NCI-H2081 treated with DMSO at 0.1 percent for 48 hours (cell line): ENCODE measurements around the gene CPED1.
"Not testable (repeated sequence)": the region's sequence is repeated elsewhere in the genome, so short reads cannot be mapped to it uniquely, and the experiment has no call there.

Source experiments
- DNase-seq: peaks from one replicate; lab custom pipeline; 2025; lab: John Stamatoyannopoulos, UW

Gene CPED1

DNA sequence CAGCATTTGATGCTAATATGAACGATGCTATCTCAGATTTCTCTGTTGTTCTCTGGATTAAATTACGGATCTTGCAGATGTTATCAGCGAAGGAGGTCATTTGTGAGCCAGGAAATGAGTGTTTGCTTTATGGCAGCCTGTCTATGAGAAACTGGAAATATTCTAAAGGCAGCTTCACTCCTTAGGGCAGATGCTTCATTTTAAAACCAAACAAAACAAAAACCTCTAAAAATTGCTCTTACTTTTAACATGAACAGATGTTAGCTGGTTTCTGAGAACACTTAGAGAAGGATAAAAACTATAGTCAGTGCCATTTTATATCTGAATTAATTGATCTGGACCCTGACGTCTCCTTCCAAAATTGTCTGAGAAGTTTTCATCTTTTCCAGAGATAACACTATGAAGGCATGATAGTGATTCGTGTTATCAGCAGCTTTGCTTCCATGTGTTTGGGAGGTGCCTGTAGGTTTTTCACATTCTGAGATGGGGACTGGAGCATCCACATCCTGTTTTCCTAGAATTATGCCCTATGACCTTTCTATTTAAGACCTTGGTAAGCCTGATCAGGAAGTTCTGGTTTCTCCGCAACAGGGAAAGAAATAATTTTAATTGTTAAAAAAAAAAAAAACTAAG, 53.1 kb downstream of the CPED1 start:
- DNase-seq = no peak

DNA sequence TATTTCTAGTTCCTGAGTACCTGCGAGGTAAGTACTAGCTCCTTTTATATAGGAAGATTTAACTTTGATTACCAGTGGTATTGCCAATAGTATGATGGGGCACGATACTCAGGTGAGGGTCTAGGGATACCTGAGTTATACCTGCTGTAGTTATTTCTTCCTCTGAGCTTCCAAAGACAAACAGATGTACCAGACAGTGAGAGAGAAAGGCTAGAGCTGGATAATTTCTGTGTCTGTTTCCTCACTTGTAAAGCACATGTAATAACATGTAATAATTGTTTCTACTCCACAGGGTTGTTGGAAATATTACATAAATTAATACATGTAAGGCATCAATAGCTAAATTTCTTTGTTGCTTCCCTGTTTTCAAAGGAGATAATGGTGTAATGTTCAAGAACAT, 53.7 kb downstream of the CPED1 start:
- DNase-seq = no peak

DNA sequence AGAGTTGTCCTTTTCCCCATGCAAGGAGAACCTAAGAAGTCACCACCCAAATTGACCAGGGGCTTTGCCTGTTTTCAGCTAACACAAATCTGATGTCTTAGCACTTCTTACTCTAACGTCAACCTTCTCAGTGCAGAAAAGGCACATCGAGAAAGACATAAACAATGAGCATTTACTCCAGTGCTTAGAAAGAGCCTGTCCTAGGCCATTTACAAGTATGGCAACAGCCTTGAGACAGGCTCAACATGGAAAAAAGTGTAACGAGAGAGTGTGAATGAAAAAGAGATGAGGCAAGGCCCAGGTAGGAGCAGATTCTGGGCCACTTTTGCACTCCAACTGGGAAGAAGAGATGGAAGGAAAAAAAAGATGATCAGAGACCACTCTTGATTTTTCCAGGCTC, 54.4 kb downstream of the CPED1 start:
- no peak for DNase-seq

- no peak for DNase-seq
These were observed 55.1 kb downstream of the CPED1 start for GRCh38 chr7:121043314-121044234.

DNA sequence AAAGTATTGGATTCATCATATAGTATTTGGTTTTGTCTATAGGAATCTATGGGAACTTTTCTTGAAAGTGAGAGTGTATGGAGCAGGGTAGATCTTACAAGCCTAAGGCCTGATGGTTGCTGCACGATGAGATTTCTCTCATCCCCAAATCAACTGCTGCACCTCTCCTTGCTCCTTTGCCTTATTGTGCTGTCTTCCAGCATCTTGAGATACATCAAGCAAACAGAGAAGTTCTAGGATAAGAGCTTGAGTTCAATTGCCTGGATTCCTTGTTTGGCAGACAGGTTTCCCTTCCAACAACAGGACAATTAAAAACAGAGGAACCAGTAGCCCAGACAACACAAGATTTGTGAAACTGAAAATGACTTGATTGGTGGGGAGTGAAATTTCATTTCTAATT, 56.6 kb downstream of the CPED1 start:
- no peak for DNase-seq

DNA sequence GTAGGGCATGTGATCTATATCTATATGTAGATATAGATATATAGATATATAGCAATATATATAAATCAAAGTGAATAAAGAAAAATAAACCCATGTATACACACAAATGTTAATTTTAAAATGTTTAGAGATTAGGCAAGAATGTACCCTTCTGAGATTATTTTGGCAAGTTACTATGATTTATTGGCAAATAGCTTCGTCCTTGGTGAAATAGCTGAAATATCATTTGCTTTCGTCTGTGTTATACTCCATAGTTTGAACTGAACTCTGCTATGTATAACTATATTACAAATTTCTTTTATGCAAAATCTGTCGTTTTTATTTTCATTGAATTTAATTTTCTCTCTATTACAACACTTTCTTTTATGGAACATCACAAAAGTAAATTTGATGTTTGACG, 57.5 kb downstream of the CPED1 start:
- no peak for DNase-seq

GRCh38 chr7:121046893-121047468, 58.5 kb downstream of the CPED1 start:
- DNase-seq = no peak

- DNase-seq = no peak
These were observed 59.7 kb downstream of the CPED1 start for GRCh38 chr7:121048195-121048594.

DNA sequence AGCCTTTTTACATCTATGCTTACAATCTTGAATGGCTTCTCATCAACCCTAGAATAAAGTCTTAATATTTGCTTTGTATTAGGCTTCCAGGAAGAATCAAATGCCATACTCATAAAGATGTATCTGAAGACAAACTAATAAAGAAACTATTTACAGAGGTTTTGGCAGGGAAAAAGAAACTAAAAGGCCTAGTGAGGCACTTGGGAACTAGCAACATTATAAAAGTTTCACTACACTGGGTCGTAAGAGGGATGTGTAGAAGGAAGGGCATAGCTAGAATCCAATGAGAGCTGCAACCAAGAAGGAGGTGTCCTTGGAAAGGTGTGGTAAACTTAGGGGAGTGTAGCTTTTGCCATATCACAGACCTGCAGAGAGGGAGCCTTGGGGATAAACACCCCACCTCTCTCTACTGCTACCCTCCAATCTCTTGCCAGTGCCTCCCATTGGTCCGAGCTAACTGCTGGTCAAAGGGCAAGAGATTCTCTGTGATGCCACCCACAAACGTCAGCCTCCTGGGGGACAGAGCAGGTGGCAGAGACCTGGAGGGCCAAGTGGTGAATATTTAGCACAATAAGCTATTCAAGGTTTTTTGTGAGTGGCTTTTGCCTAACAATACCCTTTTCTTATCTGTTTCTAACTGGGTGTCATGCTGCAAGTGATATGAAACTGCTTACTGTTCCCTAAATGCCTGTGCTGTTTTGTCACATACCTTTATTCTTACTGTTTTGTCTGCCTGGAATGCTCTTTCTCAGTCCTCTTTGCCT, 60.7 kb downstream of the CPED1 start:
- DNase-seq = no peak

GRCh38 chr7:121049897-121050296, 61.4 kb downstream of the CPED1 start:
- DNase-seq = no peak

- no peak for DNase-seq
These were observed 64.7 kb downstream of the CPED1 start for GRCh38 chr7:121053219-121053618.

DNA sequence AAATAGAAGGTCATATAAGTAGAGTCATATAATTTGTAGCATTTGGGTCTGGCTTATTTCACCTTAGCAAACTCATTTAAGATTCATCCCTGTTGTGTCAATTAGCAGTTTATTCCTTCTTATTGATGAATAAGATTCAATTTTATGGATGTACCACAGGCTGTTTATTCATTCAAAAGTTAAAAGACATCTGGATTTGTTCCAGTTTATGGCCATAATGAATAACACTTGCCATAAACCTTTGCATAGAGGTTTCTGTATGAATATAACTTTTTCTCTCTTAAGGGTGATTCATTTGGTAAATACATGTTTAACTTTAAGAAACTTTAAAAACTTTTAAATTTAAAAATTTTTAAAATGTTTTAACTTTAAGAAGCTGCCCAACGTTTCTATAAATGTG, 66.4 kb downstream of the CPED1 start:
- DNase-seq = no peak

DNA sequence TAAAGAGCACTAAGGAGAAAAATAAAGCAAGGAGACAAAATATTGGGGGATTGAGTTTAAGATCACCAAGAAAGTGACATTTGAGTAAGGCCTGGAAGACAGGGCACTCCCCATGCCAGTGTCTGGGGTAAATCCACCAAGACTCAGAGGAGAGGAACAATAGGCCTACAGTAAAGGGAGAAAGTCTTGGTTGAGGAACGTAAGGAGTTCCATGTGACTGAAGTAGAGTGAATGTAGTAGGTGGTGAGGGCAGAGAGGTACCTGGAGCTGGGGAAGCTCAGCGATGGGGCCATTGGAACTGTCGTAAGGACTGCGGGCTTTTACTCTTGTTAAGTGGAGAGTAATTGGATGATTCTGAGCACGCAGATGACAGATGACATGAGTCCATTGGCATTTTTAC, 69.4 kb downstream of the CPED1 start:
- DNase-seq = no peak

GRCh38 chr7:121058975-121059374, 70.5 kb downstream of the CPED1 start:
- DNase-seq = no peak

DNA sequence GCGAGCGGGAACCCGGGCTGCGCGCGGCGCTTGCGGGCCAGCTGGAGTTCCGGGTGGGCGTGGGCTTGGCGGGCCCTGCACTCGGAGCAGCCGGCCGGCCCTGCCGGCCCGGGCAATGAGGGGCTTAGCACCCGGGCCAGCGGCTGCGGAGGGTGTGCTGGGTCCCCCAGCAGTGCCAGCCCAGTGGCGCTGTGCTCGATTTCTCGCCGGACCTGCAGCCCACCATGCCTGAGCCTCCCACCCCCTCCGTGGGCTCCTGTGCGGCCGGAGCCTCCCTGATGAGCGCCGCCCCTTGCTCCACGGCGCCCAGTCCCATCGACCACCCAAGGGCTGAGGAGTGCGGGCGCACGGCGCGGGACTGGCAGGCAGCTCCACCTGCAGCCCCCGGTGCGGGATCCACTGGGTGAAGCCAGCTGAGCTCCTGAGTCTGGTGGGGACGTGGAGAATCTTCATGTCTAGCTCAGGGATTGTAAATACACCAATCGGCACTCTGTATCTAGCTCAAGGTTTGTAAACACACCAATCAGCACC, 71.5 kb downstream of the CPED1 start:
- DNase-seq = not testable (repeated sequence)

DNA sequence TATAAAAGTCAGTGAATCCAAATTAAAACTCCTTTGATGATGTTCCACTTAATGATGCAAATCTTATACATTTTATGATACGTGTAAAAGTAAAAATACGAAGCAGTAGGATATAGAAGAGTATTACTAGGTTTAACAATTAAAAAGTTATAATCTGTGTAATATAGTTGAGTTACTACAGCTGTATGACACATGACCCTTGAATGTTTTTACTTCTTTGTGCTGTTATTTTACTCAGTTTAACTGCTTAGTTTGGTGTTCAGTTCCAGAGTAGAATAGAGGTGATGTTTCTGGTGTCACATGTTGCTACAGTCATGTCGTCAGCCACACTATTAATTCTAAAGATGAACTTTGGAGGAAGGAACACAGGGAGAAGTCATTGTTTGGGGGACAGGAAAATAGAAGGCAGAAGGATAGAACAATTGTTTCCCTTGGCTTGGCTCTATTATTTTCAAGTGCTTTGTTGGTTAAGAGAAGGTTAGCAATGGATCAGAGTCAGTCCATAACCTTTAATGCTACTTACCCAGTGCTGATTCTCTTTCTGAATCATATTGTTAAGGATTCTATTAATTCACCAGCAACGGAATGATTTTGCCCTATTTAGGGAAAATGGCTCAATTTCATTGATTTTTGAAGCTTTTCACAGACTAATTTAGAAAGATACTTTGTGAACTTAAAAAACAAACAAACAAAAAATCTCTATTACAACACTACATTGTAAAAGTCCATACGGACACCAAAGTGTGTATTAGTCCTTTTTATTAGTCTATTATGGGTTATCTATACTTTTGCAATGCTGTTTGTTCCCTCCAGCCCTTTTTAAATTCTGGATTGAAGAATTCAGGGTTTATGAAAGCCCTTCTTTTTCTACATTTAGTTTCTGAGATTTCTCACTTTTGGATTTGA, 73.4 kb downstream of the CPED1 start:
- DNase-seq = no peak

- no peak for DNase-seq
These were observed 74.3 kb downstream of the CPED1 start for GRCh38 chr7:121062671-121063279.

- DNase-seq = not testable (repeated sequence)
These were observed 79.2 kb downstream of the CPED1 start for GRCh38 chr7:121067717-121068116.

GRCh38 chr7:121069346-121070100, 81.0 kb downstream of the CPED1 start:
- DNase-seq = no peak

DNA sequence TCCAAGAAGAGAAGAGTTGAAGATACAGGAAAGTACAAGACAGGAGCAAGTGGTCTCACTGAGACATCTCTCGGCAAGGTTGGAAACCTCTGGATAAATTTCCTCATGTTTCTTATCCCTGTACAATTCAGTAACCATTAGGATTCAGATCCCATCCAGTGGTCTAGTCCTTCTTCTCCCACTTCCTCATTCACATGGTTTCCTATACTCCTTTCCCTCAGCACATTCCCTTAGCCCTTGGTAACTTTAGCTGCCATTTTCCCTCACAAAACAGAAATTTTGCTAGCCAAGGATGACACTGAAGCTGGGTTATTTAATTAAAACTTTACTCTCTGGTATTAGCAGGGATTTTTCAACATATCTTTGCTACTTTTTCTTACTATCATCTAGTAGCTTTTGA, 82.6 kb downstream of the CPED1 start:
- no peak for DNase-seq
